Ectodermal cell (in vitro differentiated cells): Measurements from ENCODE around the gene UBTD2.

Experiments
- H3K27ac ChIP-seq: 2 replicates; pipeline ENCODE4 v1.7.0; 2013; ENCODE audit warnings: mild to moderate bottlenecking, low read depth, low read length; ENCODE audit not compliant: insufficient read depth, poor library complexity, severe bottlenecking
- H3K27me3 ChIP-seq: 2 replicates; pipeline ENCODE4 v1.7.0; 2013; ENCODE audit warnings: mild to moderate bottlenecking, low read length; ENCODE audit not compliant: insufficient read depth, control insufficient read depth, poor library complexity, severe bottlenecking
- H3K36me3 ChIP-seq: one replicate; pipeline ENCODE4 v1.7.0; 2013; ENCODE audit warnings: low read length; ENCODE audit not compliant: control insufficient read depth, insufficient read depth
- H3K4me1 ChIP-seq: one replicate; pipeline ENCODE4 v1.7.0; 2013; ENCODE audit warnings: low read length; ENCODE audit not compliant: control insufficient read depth, insufficient read depth
- H3K4me3 ChIP-seq: 2 replicates; pipeline ENCODE4 v1.7.0; 2013; ENCODE audit warnings: low read depth, low read length, control low read depth; ENCODE audit not compliant: insufficient read depth
- H3K9me3 ChIP-seq: 2 replicates; pipeline ENCODE4 v1.7.0; 2013; ENCODE audit warnings: mild to moderate bottlenecking, low read length, moderate library complexity; ENCODE audit not compliant: control insufficient read depth
- whole genome bisulfite sequencing, 2 experiments: methylation state at CpG; one replicate each; pipeline ENCODE4 v1.1.7; 2013; ENCODE audit warnings: missing lambda C conversion rate in 2 of 2; 5-methylcytosine and 5-hydroxymethylcytosine counted together

UBTD2 gene

GRCh38 chr5:172162987-172163343, 120.6 kb downstream of the UBTD2 start:
- no peaks in the 10 kb centered on the region for H3K27me3 ChIP-seq
- 88 to 92% methylated on average over 3 to 5 of the region's 5 CpGs for WGBS, 2 experiments

GRCh38 chr5:172162323-172162986, 121.1 kb downstream of the UBTD2 start:
- H3K36me3 ChIP-seq: no peaks in the 10 kb centered on the region
- H3K4me3 ChIP-seq: no peak overlapping the region
- WGBS, 2 experiments: 93 to 94% methylated on average over 5 of the region's 5 CpGs
- H3K27ac ChIP-seq: no peak overlapping the region
- H3K9me3 ChIP-seq: no peaks in the 10 kb centered on the region
- no peaks in the 10 kb centered on the region for H3K4me1 ChIP-seq
- H3K27me3 ChIP-seq: no peaks in the 10 kb centered on the region

More at GRCh38 chr5:172162987-172163343, 120.6 kb downstream of the UBTD2 start:
- Histone ChIP-seq H3K36me3 (no peaks in the 10 kb centered on the region), H3K27ac (no peak overlapping the region), H3K4me3 (no peak overlapping the region), H3K9me3 (no peaks in the 10 kb centered on the region), H3K4me1 (peaks cover 2% of the 10 kb centered on the region)

- Histone ChIP-seq H3K27ac (no peak overlapping the region), H3K4me3 (no peak overlapping the region), H3K4me1 (no peaks in the 10 kb centered on the region), H3K36me3 (no peaks in the 10 kb centered on the region), H3K27me3 (no peaks in the 10 kb centered on the region), H3K9me3 (no peaks in the 10 kb centered on the region)
- WGBS, 2 experiments: 95 to 98% methylated on average over 9 of the region's 9 CpGs
Observed at GRCh38 chr5:172160506-172160905, 123.1 kb downstream of the UBTD2 start.
